Measurements from ENCODE around the gene DYNLRB2. TPM values are rescaled to one million over a fixed set of nuclear protein-coding genes. Genes with fewer than 3 reads are reported as not detected.

Gene DYNLRB2
- total RNA-seq, 2 experiments from 2014 or later = 0.31 TPM; not detected in 1

- ATAC-seq (ENCODE audit: poor library complexity) (no peak), DNase-seq (peak in 2 of 14 experiments; percentile 7 to 24)
- ChIA-PET CTCF (no interaction called here), POLR2A (no interaction called here)
- intact Hi-C loops (cut with DNase I, micrococcal nuclease) = loop anchor here in 1 of 2 experiments (10.0 kb wide), 1 partner anchor 69 kb away; no protein-coding TSS in a partner anchor
- Histone ChIP-seq H3K4me3 (ENCODE audit: low read length) (no peak overlapping the region), H3K4me1 (ENCODE audit: insufficient read depth, low read length) (peaks cover 16% of the 10 kb centered on the region), H3K36me3 (ENCODE audit: insufficient read depth, low read length) (no peaks in the 10 kb centered on the region), H3K27me3 (ENCODE audit: control insufficient read depth in 1 of 2, insufficient read depth in 2 of 2, low read length in 2 of 2) (no peaks in the 10 kb centered on the region), H3K27ac (ENCODE audit: low read depth in 1 of 2, low read length in 2 of 2) (no peak overlapping the region), H3K9me3 (ENCODE audit: control insufficient read depth in 1 of 2, insufficient read depth in 1 of 2, low read length in 2 of 2) (no peaks in the 10 kb centered on the region)
- H3K27ac Mint-ChIP-seq = no peak overlapping the region
- no peaks in the 10 kb centered on the region for H3K27me3 Mint-ChIP-seq
- H3K36me3 Mint-ChIP-seq (ENCODE audit: low read depth) = no peaks in the 10 kb centered on the region
- H3K4me3 Mint-ChIP-seq = no peak overlapping the region
- H3K9me3 Mint-ChIP-seq = no peaks in the 10 kb centered on the region
- no peak for TF ChIP-seq CTCF (IDR thresholded peaks at IDR 0.05)
- peaks cover 21% of the 10 kb centered on the region for H3K4me1 Mint-ChIP-seq (ENCODE audit: low read depth)
Observed at GRCh38 chr16:80585764-80586163, 45.0 kb downstream of the DYNLRB2 start.

GRCh38 chr16:80586476-80586875 lies 45.7 kb downstream of the DYNLRB2 start:
- Histone ChIP-seq H3K4me1 (ENCODE audit: insufficient read depth, low read length) (peaks cover 16% of the 10 kb centered on the region), H3K9me3 (ENCODE audit: control insufficient read depth in 1 of 2, insufficient read depth in 1 of 2, low read length in 2 of 2) (no peaks in the 10 kb centered on the region), H3K27me3 (ENCODE audit: control insufficient read depth in 1 of 2, insufficient read depth in 2 of 2, low read length in 2 of 2) (no peaks in the 10 kb centered on the region), H3K36me3 (ENCODE audit: insufficient read depth, low read length) (no peaks in the 10 kb centered on the region), H3K27ac (ENCODE audit: low read depth in 1 of 2, low read length in 2 of 2) (no peak overlapping the region), H3K4me3 (ENCODE audit: low read length) (no peak overlapping the region)
- ChIA-PET POLR2A (no interaction called here), CTCF (no interaction called here)
- H3K27ac Mint-ChIP-seq = no peak overlapping the region
- DNase-seq (no peak), ATAC-seq (ENCODE audit: poor library complexity) (no peak)
- no peaks in the 10 kb centered on the region for H3K27me3 Mint-ChIP-seq
- H3K36me3 Mint-ChIP-seq (ENCODE audit: low read depth) = no peaks in the 10 kb centered on the region
- no peak overlapping the region for H3K4me3 Mint-ChIP-seq
- H3K4me1 Mint-ChIP-seq (ENCODE audit: low read depth) = peaks cover 21% of the 10 kb centered on the region
- intact Hi-C loops (cut with DNase I, micrococcal nuclease) = loop anchor here in 1 of 2 experiments (10.0 kb wide), 1 partner anchor 68 kb away; no protein-coding TSS in a partner anchor
- no peak for TF ChIP-seq CTCF (IDR thresholded peaks at IDR 0.05)
- H3K9me3 Mint-ChIP-seq = no peaks in the 10 kb centered on the region

GRCh38 chr16:80587071-80587470 lies 46.3 kb downstream of the DYNLRB2 start:
- CTCF ChIA-PET = no interaction called here
- no peaks in the 10 kb centered on the region for H3K36me3 Mint-ChIP-seq (ENCODE audit: low read depth)
- Histone ChIP-seq H3K27me3 (ENCODE audit: control insufficient read depth in 1 of 2, insufficient read depth in 2 of 2, low read length in 2 of 2) (no peaks in the 10 kb centered on the region), H3K4me1 (ENCODE audit: insufficient read depth, low read length) (peaks cover 17% of the 10 kb centered on the region), H3K36me3 (ENCODE audit: insufficient read depth, low read length) (no peaks in the 10 kb centered on the region), H3K9me3 (ENCODE audit: control insufficient read depth in 1 of 2, insufficient read depth in 1 of 2, low read length in 2 of 2) (no peaks in the 10 kb centered on the region), H3K4me3 (ENCODE audit: low read length) (no peak overlapping the region), H3K27ac (ENCODE audit: low read depth in 1 of 2, low read length in 2 of 2) (no peak overlapping the region)
- peaks cover 24% of the 10 kb centered on the region for H3K4me1 Mint-ChIP-seq (ENCODE audit: low read depth)
- no peak overlapping the region for H3K27ac Mint-ChIP-seq
- no peak overlapping the region for H3K4me3 Mint-ChIP-seq
- H3K9me3 Mint-ChIP-seq = no peaks in the 10 kb centered on the region
- H3K27me3 Mint-ChIP-seq = no peaks in the 10 kb centered on the region
- intact Hi-C loops (cut with DNase I, micrococcal nuclease) = loop anchor here in 1 of 2 experiments (10.0 kb wide), 1 partner anchor 68 kb away; no protein-coding TSS in a partner anchor
- ATAC-seq (ENCODE audit: poor library complexity) (no peak), DNase-seq (no peak)
- no peak for TF ChIP-seq CTCF (IDR thresholded peaks at IDR 0.05)
- POLR2A ChIA-PET = no interaction called here
